Colonic mucosa (tissue), 4 donors: ENCODE results near the gene IQGAP1. TPM values are rescaled to one million over a fixed set of nuclear protein-coding genes. Genes with fewer than 3 reads are reported as not detected.

ENCODE experiments used
- DNase-seq: peaks from one replicate; pipeline ENCODE4 v3.0.0-alpha.2; 2020
- H3K27ac ChIP-seq: fragments of 200-600 bp; one replicate; pipeline ENCODE4 v1.8.0; 2021
- H3K27me3 ChIP-seq: fragments of 200-600 bp; one replicate; pipeline ENCODE4 v1.8.0; 2021
- H3K36me3 ChIP-seq: fragments of 200-600 bp; one replicate; pipeline ENCODE4 v1.8.0; 2021
- H3K4me1 ChIP-seq: fragments of 200-600 bp; one replicate; pipeline ENCODE4 v1.8.0; 2021; ENCODE audit warnings: mild to moderate bottlenecking
- H3K4me3 ChIP-seq: fragments of 200-600 bp; one replicate; pipeline ENCODE4 v1.8.0; 2021
- H3K9ac ChIP-seq, 2 donors: one replicate each; pipeline ENCODE4 v1.7.0; 2013; ENCODE audit warnings: control low read depth in 2 of 2, low read depth in 2 of 2, low read length in 2 of 2
- H3K9me3 ChIP-seq: fragments of 200-600 bp; one replicate; pipeline ENCODE4 v1.8.0; 2021
- intact Hi-C: fragments of 100-400 bp; cut with DNase I; formaldehyde crosslinking; loops from one replicate; pipeline ENCODE4 v1.14.1; 2022
- total RNA-seq, 2 donors: library from RNA; stranded (reverse); fragmentation: NEBNext Ultra II Directional in 1 of 2; extraction: Animal tissue kit (Norgen Biotek cat#: 25700) in 1 of 2; gene quantifications; one replicate each; pipeline ENCODE4 v1.2.1, GENCODE V29; 2021
- TF ChIP-seq, protein P1 (sequence below): fragments of 200-600 bp; IDR thresholded peaks from one replicate; pipeline ENCODE4 v1.8.0; 2022; ENCODE audit warnings: antibody characterized with exemption, mild to moderate bottlenecking
- donor health status: healthy.
- donor health status: DM: no; HTN: no; CAD: no.
- donor health status: DM: no; HTN: no; CAD: no.

The IQGAP1 gene
- total RNA-seq, 2 donors from 2014 or later, result 210 to 243 TPM

DNA sequence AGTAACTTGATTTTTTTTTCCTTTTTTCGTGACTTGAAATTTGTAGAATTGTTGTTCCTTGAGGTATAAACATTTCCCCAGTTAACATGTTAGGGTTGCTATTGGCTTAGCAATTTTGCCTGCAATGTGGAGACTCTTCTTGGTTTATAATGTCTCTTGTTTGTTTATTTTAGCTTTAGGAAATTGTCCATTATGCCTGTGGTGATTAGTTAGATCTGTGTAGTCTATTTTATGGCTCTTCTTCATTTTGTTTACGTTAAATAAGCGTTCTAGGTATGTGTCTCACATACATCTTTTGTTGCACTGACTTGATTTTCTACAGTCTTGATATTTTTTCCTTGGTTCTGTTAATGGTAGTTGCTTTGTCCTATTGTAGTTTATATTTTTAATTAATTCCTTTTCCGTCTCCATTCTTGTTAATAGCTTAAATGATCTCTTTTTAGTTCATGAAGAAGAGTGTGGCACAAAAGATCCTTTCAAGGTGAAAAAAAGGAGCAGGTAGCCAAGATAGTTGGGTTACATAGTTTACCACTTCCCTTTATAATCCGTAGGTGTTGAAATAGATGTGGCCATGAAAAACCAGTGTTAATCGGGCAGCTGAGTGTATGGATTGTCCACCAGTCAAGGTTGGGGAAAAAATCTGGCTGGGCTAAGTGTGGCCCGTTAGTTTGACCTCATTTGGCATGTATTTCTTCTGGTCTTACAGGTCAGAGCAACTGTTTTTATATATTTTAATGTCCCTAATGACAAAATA is 12.1 kb downstream of the IQGAP1 start:
- Histone ChIP-seq H3K27ac (peak overlapping the region; percentile 87), H3K4me1 (peaks cover 36% of the 10 kb centered on the region), H3K9ac (peak overlapping the region; percentile 6 to 60), H3K36me3 (no peaks in the 10 kb centered on the region), H3K27me3 (no peaks in the 10 kb centered on the region), H3K9me3 (no peaks in the 10 kb centered on the region), H3K4me3 (no peak overlapping the region)
- intact Hi-C loops, result no loop called here
- TF ChIP-seq, protein P1, sequence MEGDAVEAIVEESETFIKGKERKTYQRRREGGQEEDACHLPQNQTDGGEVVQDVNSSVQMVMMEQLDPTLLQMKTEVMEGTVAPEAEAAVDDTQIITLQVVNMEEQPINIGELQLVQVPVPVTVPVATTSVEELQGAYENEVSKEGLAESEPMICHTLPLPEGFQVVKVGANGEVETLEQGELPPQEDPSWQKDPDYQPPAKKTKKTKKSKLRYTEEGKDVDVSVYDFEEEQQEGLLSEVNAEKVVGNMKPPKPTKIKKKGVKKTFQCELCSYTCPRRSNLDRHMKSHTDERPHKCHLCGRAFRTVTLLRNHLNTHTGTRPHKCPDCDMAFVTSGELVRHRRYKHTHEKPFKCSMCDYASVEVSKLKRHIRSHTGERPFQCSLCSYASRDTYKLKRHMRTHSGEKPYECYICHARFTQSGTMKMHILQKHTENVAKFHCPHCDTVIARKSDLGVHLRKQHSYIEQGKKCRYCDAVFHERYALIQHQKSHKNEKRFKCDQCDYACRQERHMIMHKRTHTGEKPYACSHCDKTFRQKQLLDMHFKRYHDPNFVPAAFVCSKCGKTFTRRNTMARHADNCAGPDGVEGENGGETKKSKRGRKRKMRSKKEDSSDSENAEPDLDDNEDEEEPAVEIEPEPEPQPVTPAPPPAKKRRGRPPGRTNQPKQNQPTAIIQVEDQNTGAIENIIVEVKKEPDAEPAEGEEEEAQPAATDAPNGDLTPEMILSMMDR, result no peak
- DNase-seq, result no peak

DNA sequence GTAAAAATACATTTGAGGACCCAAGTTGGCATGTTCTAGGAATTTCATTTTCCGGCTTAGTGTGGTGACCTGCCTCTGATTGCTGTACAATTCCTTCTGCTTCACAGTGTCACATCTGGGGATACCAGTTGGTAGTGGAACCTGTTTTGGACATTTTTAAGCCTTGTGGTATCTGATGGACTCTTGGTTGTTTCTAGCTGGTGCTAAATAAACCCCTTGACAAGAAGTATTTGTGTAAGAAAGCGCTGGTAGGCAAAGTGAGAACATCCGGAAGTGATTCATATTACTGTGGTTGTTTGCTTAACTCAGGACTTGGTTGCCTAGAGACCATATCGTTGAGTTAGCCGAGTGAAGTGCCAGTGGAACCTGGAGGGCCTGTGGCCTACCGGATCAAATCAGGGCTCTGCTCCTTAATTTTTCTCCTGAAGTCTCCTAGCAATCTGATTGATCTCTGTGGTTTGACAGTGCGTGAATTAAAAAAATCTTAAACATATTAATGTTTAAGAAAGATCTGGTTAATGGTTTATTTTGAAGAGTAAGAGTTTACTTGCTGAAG is 12.8 kb downstream of the IQGAP1 start:
- H3K9ac ChIP-seq, result peak overlapping the region in 1 of 2 donors; percentile 60
- TF ChIP-seq, protein P1, result no peak
- H3K4me1 ChIP-seq, result peaks cover 33% of the 10 kb centered on the region
- peak overlapping the region; percentile 87 for H3K27ac ChIP-seq
- H3K36me3 ChIP-seq, result no peaks in the 10 kb centered on the region
- no peaks in the 10 kb centered on the region for H3K27me3 ChIP-seq
- H3K9me3 ChIP-seq, result no peaks in the 10 kb centered on the region
- intact Hi-C loops, result no loop called here
- H3K4me3 ChIP-seq, result no peak overlapping the region
- peak; percentile 80 for DNase-seq

DNA sequence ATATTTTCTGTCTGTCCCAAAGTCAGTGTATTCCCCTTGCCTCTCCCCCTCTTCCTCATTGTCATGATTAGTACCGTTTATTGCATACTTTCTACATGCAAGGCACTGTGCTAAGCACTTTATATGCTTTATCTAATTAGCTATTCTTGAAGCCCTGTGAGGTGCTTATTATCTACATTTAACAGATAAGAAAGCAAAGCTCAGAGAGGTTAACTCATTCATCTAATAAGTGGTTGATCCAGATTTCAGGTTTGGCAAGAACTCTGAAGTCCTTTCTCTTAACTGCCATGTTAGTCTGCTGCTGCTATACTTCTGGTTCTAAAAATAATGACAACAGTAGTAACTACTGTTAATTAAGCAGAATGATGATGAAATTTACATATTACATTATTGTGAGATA is 13.5 kb downstream of the IQGAP1 start:
- Histone ChIP-seq H3K27ac (peak overlapping the region; percentile 87), H3K27me3 (no peaks in the 10 kb centered on the region), H3K4me1 (peaks cover 30% of the 10 kb centered on the region), H3K4me3 (no peak overlapping the region), H3K9ac (peak overlapping the region in 1 of 2 donors; percentile 64), H3K9me3 (no peaks in the 10 kb centered on the region), H3K36me3 (no peaks in the 10 kb centered on the region)
- intact Hi-C loops, result no loop called here
- DNase-seq, result no peak
- TF ChIP-seq, protein P1, result no peak

DNA sequence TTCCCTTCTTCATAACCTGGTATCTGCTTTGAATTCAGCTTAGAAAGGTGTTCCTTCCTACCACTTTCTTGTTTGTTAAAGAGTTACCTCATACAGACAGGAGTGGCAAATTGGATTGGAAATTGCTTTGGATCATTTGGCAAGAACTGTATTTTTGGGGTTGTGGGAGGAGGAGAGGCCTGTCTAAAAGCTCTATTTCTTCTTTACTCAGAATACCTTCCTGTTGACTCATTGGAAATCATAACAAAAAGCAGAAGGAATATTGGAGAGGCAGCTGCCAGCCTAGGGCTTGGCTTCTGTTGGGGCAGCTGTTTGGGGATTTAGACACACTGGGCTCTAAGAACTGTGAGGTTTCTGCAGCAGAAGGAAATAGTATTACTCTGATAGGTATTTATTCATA is 14.2 kb downstream of the IQGAP1 start:
- peaks cover 30% of the 10 kb centered on the region for H3K4me1 ChIP-seq
- TF ChIP-seq, protein P1, result no peak
- intact Hi-C loops, result no loop called here
- peak overlapping the region; percentile 87 for H3K27ac ChIP-seq
- peak overlapping the region in 1 of 2 donors; percentile 64 for H3K9ac ChIP-seq
- H3K27me3 ChIP-seq, result no peaks in the 10 kb centered on the region
- no peaks in the 10 kb centered on the region for H3K9me3 ChIP-seq
- peak; percentile 17 for DNase-seq
- no peak overlapping the region for H3K4me3 ChIP-seq
- no peaks in the 10 kb centered on the region for H3K36me3 ChIP-seq

DNA sequence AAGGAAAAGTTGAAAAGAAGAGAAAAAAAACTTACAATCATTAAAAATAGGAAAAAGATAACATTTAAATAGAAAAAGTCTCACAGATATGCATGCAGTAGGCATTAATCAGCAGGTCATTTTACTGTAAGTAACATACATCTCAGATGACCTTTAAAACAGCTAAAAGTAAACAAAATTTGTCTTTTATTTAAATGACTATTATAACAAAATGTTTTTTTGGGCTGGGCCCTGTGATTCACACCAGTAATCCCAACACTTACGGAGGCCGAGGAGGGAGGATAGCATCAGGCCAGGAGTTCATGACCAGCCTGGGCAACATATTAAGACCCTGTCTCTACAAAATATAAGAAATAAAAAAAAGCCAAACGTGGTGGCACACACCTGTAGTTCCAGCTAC is 14.7 kb downstream of the IQGAP1 start:
- Histone ChIP-seq H3K36me3 (no peaks in the 10 kb centered on the region), H3K4me1 (peaks cover 30% of the 10 kb centered on the region), H3K9ac (peak overlapping the region in 1 of 2 donors; percentile 64), H3K9me3 (no peaks in the 10 kb centered on the region), H3K27ac (peak overlapping the region; percentile 87), H3K27me3 (no peaks in the 10 kb centered on the region), H3K4me3 (no peak overlapping the region)
- intact Hi-C loops, result no loop called here
- DNase-seq, result peak; percentile 21
- TF ChIP-seq, protein P1, result no peak
